GM12875 (cell line): ENCODE measurements around the gene GAA.
"Not testable (repeated sequence)": the region's sequence is repeated elsewhere in the genome, so short reads cannot be mapped to it uniquely, and the experiment has no call there.

Experiments
- H3K4me3 ChIP-seq: one replicate; pipeline ENCODE4 v1.5.1; 2011; ENCODE audit warnings: low read depth, low read length, control low read depth
- TF ChIP-seq, protein P1 (sequence below): IDR thresholded peaks from 2 replicates; pipeline ENCODE4 v1.5.1; 2011; ENCODE audit warnings: low read depth, mild to moderate bottlenecking, control low read depth, inconsistent platforms, low read length, moderate library complexity, borderline replicate concordance; ENCODE audit not compliant: insufficient read depth

The GAA gene

GRCh38 chr17:80083136-80083661 lies 18.2 kb upstream of the GAA start:
- no peak overlapping the region for H3K4me3 ChIP-seq
- TF ChIP-seq, protein P1, sequence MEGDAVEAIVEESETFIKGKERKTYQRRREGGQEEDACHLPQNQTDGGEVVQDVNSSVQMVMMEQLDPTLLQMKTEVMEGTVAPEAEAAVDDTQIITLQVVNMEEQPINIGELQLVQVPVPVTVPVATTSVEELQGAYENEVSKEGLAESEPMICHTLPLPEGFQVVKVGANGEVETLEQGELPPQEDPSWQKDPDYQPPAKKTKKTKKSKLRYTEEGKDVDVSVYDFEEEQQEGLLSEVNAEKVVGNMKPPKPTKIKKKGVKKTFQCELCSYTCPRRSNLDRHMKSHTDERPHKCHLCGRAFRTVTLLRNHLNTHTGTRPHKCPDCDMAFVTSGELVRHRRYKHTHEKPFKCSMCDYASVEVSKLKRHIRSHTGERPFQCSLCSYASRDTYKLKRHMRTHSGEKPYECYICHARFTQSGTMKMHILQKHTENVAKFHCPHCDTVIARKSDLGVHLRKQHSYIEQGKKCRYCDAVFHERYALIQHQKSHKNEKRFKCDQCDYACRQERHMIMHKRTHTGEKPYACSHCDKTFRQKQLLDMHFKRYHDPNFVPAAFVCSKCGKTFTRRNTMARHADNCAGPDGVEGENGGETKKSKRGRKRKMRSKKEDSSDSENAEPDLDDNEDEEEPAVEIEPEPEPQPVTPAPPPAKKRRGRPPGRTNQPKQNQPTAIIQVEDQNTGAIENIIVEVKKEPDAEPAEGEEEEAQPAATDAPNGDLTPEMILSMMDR, result no peak

GRCh38 chr17:80084773-80085172 lies 16.6 kb upstream of the GAA start:
- TF ChIP-seq, protein P1, result no peak
- H3K4me3 ChIP-seq, result no peak overlapping the region

- TF ChIP-seq, protein P1, result no peak
Measured at GRCh38 chr17:80086081-80086480, 15.3 kb upstream of the GAA start.

DNA sequence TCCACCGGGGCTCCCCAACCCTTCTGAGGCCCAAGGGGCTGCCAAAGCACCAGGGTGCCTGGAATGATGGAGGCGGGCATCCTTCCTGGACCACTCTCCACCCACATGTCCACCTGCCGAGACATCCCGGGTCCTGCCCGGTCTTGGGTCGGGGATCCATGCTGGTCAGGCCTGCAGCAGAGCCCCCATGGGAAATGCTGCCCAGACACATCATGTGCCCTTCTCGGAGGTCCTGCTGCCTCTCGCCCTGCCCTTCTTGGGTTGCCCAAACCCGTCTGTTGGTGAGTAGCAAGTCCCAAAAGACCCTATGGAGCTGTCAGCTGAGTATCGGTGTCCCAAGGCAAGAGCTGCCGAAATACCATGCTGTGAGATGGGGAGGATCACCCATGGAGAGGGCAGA lies 14.8 kb upstream of the GAA start:
- no peak overlapping the region for H3K4me3 ChIP-seq
- TF ChIP-seq, protein P1, result no peak

More at GRCh38 chr17:80086081-80086480, 15.3 kb upstream of the GAA start:
- H3K4me3 ChIP-seq, result no peak overlapping the region

DNA sequence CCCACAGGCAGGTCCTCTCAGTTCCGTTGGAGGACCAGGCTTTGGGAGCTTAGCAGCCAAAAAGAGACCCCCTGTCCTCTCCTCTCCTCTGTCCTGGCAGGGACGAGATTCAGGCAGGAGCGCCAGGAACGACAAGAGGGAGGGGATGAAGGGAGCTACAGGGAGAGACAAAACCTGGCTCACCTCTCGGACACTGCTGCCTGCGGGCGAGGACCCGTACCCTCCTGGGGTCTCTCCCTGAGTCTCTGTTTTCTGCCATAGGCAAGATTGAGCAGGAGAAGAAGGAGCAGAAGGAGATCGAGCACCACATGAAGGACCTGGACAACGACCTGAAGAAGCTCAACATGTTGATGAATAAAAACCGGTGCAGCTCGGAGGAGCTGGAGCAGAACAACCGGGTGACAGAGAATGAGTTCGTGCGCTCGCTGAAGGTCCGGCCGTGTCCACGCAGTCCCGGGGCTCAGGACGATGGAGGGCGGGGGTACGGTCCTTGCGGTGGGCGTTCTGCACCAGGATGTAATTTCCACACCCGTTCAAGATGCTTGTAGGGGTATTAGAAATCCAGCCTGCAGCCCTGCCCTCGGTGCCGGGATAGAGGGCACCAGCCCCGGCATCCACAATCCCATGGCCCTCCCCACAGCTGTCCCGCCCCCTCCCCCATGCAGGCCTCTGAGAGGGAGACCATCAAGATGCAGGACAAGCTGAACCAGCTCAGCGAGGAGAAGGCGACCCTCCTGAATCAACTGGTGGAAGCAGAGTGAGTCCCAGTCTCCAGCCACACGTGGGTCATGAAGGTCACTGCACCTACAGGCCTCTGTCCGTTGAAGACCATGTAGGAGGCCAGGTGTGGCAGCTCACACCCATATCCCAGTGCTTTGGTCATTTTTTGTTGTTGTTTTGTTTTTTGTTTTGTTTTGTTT lies 13.8 kb upstream of the GAA start:
- H3K4me3 ChIP-seq, result no peak overlapping the region
- TF ChIP-seq, protein P1, result no peak

DNA sequence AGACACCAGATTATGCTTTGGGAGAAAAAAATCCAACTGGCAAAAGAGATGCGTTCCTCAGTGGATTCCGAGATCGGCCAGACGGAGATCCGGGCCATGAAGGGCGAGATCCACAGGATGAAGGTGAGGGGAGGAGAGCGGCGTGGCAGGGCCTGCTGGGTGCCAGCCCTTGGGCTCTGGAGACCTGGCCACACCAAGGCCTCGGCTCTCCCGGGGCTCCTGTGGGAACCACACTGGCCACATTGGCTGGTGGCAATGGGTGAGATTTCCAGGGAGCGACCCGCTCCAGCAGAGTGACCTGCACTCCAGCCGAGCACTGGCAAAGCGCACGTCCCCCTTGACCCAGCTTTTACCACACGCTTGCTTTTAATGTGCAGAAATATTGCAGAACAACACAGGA lies 11.6 kb upstream of the GAA start:
- TF ChIP-seq, protein P1, result no peak
- no peak overlapping the region for H3K4me3 ChIP-seq

- H3K4me3 ChIP-seq, result not testable (repeated sequence)
Measured at GRCh38 chr17:80090164-80090563, 11.2 kb upstream of the GAA start.
